Endometrial microvascular endothelial cells (primary cell): Measurements from ENCODE around the gene TRIM63. TPM values are rescaled to one million over a fixed set of nuclear protein-coding genes. Genes with fewer than 3 reads are reported as not detected.

ENCODE experiments used
- in situ Hi-C: cut with HindIII; loops from 2 replicates; pipeline ENCODE4 v1.10.0; 2017; ENCODE audit warnings: low sequenced_read_pairs, low pct_unique_long_range_greater_than_20kb; ENCODE audit errors: inconsistent ontology term
- total RNA-seq: library from RNA; depleted of rRNA; stranded (reverse); fragments of >200 nt; gene quantifications from one replicate; pipeline ENCODE4 v1.2.3, GENCODE V29; 2015; ENCODE audit errors: inconsistent ontology term

Gene TRIM63
- total RNA-seq, 1 donor from 2014 or later: not detected

DNA sequence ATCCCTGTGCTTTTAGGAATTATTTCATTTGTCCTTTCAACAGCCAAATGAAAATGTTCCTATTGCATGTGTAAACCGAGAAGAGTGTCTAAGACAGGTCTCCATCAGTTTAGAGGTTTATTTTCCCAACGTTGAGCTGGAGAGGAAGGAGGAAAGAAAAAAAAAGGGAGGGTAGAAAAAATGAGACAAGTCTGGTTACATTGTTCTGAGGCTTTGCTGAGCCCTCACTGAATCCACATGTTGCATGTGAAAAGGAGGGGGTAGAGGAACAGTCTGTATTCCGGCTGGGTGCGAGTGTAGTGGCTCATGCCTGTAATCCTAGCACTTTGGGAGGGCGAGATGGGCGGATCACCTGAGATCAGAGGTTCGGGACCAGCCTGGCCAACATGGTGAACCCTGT is 25.0 kb upstream of the TRIM63 start:
- in situ Hi-C loops: no loop called here

DNA sequence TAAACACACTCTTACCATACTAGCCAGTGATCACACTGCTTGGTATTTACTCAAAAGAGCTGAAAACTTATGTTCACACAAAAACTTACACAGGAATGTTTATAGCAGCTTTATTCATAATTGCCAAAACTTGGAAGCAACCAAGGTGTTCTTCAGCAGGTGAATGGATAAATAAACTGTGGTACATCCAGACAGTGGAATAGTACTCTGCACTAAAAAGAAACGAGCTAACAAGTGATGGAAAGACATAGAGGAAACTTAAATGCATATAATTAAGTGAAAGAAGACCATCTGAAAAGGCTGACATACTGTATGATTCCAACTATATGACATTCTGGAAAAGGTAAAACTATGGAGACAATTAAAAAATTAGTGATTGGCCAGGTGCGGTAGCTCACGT is 23.5 kb upstream of the TRIM63 start:
- in situ Hi-C loops: no loop called here

DNA sequence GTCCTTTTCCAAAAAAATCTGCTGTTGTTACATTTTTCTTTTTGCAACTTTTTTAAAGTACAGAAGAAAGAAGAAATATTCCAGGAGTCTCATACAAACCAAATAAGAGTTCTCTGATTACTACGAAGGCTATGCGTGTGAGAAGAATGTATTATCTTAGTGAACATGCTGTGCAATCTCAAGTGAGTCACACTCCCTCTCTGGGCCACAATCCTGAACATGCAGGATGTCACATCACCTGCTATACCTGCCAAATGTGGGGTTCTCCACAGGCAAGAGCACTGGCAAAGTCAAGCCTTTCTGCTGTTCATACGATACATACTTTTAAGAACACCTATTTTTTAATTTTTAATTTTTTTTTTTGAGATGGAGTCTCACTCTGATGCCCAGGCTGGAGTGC is 21.7 kb upstream of the TRIM63 start:
- in situ Hi-C loops: no loop called here

DNA sequence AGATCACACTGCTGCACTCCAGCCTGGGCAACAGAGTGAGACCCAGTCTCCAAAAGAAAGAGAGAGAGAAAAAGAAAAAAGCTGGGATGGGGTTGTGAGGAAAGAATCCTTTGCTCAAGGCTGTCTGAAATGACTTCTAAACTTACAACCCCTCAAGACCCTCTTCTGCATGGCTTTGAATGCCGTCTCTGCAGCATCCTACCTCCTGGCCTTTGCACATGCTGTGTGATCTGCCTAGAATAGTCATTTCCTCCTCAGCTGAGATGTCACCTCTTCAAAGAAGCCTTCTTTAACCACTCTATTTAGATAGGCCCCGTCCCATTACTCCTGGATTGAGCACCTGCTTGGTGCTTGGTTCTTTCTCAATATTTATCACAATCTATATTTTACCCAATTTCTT is 17.4 kb upstream of the TRIM63 start:
- in situ Hi-C loops: no loop called here

GRCh38 chr1:26084091-26084561 is 16.7 kb upstream of the TRIM63 start:
- in situ Hi-C loops: no loop called here

DNA sequence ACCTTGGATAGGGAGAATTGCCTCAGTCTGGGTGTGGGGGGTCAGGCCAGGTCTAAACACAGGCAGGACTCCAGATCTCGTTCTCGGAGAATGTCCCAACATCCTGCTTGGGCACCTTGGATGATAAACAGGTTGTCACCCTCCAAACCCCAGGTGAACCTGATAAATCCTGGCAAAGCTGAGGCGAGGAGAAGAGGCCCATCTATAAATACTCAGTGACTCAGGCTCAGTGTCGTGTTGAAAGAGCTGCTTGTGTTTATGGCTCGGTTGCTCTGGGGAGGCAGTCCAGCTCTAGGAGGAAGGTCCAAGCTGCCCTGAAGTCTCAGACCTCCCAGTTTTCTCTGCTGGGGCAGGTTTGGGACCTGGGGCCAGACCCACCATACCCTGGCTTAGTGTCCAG is 15.8 kb upstream of the TRIM63 start:
- in situ Hi-C loops: no loop called here

DNA sequence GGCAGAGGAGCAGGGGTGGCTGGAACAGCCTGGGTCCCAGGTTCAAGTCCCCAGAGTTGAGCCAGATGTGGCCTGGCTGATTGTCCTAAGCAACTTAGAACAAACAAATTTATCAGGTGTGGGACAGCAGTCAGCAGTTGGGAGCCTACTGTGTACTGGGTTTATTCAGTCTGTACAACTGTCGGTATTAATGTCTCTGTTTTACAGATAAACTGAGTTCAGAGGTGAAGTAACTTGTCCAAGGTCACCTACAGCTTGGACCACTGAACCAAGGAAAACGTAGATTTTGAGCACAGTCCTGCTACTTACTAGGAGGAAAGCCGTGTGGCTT is 14.6 kb upstream of the TRIM63 start:
- in situ Hi-C loops: no loop called here

DNA sequence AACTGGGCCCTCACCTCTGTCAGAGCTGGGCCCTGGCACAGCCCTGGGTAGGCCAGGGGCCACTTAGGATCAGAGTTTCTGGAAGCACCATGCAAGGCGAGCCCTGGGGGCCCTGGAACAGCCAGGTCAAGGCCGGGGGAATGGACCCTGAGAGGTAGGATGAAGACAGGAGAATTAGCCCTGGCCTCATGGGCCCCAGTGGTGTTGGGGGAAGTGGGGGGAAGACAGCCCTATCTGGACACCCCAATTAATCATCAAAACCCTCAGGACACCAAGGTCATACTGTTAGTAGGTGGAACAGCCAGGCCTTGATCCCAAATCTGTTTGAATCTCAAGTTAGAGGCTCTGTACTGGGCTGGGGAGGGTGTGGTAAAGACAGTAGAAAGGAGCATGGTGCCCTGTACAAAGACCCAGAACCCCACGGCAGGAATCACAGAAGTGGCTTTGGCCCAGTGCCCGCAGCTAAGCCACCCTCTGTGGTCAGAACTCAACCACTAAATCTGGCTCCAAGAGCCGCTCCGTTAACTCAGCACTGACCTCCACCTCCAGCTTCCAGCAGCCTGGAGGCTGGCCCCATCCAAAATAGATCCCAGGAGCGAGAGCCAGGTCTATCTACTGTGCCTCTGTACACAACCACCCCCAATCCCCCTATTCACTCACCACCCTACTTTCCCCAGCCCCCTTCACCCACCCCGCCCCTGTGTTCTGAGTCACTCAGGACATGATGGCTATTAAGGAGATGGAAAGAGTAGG is 14.0 kb upstream of the TRIM63 start:
- in situ Hi-C loops: no loop called here

DNA sequence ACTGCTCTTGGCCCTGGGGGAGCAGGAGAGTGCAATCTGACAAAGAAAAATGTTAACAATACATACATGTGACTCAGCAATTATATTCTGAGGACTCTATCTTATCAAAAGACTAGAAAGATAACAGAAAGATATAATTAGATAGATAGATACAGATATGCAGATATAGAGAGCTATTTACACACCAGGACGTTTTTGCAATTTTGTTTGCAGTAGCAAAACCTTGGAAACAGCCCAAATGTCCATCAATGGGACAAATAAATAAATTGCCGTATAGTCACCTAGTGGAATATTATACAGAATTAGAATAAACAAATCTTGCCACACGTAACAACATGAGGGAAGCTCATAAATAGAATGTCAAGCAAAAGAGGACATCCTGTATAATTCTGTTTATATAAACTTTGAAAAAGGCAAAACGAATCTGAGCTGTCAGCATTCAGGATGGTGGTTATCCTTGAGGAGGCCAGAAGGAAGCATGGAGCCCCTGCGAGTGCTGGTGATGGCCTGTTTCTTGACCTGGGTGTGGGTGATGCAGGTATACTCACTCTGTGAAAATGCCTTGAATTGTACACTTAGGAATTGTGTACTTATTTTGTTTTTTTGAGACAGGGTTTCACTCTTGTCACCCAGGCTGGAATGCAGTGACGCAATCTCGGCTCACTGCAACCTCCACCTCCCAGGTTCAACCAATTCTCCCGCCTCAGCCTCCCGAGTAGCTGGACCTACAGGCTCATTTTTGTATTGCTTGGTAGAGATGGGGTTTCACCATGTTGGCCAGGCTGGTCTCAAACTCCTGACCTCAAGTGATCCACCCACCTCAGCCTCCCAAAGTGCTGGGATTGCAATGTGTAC is 12.8 kb upstream of the TRIM63 start:
- in situ Hi-C loops: no loop called here

- in situ Hi-C loops: no loop called here
Observed at GRCh38 chr1:26079178-26079563, 11.7 kb upstream of the TRIM63 start.

- in situ Hi-C loops: no loop called here
Observed at GRCh38 chr1:26078286-26079177, 11.1 kb upstream of the TRIM63 start.

DNA sequence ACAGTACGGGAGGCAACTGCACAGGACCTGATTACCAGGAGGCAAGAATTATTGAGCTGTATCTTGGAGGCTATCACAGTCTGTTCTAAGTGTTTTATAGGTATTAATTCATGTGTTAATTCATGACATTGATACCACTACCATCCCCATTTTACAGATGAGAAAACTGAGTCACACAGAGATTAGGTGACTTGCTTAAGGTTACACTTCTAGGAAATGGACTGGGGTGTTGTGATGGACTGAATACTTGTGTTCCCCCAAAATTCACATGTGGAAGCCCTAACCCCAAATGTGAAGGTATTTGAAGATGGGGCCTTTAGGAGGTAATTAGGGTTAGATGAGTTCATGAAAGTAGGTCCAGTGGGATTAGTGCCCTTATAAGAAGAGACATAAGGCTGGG is 10.1 kb upstream of the TRIM63 start:
- in situ Hi-C loops: no loop called here

DNA sequence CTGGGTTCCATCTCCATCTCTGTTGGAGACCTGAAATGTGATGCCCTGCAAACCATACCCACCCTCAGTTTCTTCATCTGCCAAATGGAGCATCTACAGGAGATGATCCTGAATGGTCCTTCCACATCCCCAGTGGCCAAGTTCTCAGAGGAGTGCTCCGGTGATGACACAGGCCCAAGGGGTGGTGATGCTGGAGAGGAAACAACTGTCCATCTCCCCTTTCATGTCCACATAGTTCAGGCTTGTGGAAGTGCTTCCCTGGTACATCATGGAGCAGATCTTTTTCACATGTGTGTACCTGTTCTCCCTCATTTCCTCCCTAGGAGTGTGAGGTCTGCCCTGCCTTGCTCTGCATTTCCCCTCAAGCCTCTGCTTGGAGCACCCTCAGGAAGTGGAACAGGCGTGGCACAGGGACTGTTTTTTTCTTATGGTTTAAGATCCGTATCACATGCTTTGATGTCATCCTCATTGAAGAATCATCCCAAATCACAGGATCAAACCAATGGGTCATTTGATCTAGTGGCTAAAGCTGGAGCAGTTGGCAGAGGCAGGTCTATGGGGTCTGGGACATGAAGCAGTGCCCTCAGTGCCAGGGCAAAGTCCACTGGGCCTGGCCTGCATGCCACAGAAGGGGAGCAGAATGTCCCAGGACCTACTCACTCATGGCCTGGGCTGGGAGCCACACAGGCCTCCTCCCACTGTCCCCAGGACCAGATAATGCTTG is 8.2 kb upstream of the TRIM63 start:
- in situ Hi-C loops: no loop called here

- in situ Hi-C loops: no loop called here
Observed at GRCh38 chr1:26072305-26072704, 4.9 kb upstream of the TRIM63 start.

DNA sequence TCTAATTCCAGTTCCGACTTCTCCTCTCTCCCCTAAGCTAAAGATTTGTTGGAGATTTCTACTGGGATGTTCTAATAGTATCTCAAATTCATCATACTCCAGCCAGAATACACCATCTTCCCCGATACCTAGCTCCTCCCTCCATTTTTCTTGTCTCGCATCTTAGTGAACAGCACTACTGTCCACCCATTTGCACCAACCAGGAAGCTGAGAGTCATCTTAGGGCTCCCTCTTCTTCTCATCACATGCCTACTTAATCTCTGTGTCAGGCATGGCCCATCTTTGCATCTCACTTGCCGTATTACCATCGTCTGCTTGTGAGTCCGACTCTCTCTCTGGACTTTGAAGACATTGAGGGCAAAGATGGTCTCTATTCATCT is 3.5 kb upstream of the TRIM63 start:
- in situ Hi-C loops: no loop called here

DNA sequence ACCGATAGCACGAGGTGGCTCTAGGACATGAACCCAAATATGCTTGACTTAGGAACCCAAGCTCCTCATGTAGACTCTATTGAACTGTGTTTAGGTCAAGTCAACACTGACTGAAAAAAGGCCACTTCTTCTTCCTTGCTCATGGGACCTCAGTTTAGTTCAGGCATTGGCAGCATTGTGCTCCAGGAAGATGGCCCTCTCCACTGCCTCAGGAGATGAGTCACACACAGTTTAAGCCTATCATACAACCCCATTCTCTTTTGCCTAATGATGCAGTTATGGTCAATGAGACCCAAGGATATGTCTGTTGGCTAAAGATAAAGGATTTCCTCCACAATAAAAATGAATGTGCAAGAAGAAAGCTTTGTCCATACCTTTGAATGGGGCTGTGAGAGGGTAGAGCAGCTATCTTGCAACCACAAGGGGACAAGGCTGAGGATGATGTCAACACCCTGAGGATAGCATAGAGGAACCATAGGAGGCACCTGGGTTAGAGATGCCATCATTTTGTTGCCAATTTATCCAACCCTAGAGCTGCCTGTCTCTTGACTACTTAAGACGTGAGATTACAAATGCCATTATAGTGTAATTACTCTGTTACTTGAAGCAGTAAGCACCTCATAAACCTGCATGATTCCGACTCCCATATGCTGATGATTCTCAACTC is 3.0 kb upstream of the TRIM63 start:
- in situ Hi-C loops: no loop called here

DNA sequence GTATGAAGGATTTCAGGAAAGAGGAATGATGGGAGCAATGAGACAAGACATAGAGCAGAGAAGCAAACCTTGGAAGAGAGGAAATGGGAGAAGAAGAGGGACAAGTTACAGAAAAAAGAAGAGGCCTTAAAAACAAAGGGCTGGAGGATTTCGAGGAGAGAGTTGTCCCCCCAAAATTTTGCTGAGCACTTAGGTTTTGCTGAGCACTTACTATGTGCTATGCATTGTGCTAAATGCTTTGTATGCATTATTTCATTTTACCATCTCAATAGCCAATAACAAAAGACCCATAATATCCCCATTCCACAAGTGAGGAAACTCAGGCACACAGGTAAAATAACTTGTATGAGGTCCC is 2.5 kb upstream of the TRIM63 start:
- in situ Hi-C loops: no loop called here

DNA sequence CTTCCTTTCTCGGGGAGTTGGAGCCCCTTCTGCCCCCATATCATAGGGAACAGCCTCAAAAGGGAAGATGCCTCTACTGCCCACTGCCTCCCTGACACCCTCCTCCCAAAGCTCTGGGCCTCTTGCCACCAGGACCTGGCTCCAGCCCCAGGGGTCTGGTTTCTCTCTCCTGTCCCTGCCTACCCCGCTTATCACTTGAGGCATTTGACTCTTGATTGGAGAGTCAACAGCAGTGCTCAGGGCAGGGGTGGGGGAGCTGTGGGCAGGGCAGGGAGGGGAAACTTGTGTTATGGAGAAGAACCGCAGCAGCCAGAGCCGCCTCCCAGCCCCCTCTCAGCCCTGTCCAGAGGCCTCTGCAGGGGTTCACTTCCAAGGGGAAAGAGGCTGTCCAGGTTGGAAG is 573 bp downstream of the TRIM63 start:
- in situ Hi-C loops: no loop called here
